Measurements from ENCODE around the gene AFMID.
A peak's percentile ranks its signal among the peaks of the same experiment; 100 is the strongest.

AFMID gene

DNA sequence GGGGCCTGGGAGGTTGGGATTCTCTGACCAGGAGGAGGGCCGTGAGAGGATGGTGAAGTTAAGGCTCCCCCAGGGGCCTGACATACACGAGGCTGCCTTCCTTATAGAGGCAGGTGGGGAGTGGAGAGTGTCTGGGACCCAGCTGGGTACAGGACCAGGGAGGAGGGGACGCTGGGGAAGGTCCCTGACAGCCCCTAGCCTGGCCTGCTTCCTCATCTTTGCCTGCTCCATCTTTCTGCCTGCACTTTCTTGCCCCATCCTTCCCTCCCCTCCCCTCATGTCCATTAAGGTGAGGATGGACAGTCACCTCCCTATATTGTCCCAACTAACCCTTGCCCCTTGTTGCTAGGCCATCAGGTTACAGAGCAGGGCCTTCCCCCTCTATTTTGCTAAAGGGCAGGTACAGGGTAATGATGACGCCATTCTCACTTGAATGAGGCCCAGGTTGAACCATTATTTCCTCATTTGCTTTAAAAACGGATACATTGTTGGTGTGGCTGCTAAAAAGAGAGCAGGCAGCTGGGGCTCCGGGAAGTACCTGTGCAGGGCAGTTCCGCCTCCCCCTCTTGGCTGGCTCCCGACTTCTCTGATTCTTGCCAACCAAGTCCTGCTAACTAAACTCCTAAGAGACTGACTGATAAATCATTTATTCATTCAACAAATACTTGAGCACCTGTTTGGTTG, 39.7 kb upstream of the AFMID start:
- TF ChIP-seq, protein P1, sequence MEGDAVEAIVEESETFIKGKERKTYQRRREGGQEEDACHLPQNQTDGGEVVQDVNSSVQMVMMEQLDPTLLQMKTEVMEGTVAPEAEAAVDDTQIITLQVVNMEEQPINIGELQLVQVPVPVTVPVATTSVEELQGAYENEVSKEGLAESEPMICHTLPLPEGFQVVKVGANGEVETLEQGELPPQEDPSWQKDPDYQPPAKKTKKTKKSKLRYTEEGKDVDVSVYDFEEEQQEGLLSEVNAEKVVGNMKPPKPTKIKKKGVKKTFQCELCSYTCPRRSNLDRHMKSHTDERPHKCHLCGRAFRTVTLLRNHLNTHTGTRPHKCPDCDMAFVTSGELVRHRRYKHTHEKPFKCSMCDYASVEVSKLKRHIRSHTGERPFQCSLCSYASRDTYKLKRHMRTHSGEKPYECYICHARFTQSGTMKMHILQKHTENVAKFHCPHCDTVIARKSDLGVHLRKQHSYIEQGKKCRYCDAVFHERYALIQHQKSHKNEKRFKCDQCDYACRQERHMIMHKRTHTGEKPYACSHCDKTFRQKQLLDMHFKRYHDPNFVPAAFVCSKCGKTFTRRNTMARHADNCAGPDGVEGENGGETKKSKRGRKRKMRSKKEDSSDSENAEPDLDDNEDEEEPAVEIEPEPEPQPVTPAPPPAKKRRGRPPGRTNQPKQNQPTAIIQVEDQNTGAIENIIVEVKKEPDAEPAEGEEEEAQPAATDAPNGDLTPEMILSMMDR (IDR thresholded peaks at IDR 0.05): no peak
- TF ChIP-seq ZFX (IDR thresholded peaks at IDR 0.05; ENCODE audit: borderline replicate concordance): no peak
- no peak overlapping the region for H3K27ac ChIP-seq

- no peak for TF ChIP-seq ZFX (IDR thresholded peaks at IDR 0.05; ENCODE audit: borderline replicate concordance)
- TF ChIP-seq, protein P1 (IDR thresholded peaks at IDR 0.05): no peak
- no peak overlapping the region for H3K27ac ChIP-seq
These were observed 38.7 kb upstream of the AFMID start for GRCh38 chr17:78148286-78149016.

- peak overlapping the region; percentile 86 for H3K27ac ChIP-seq
- TF ChIP-seq, protein P1 (IDR thresholded peaks at IDR 0.05): no peak
- no peak for TF ChIP-seq ZFX (IDR thresholded peaks at IDR 0.05; ENCODE audit: borderline replicate concordance)
These were observed 35.6 kb upstream of the AFMID start for GRCh38 chr17:78151514-78152008.

DNA sequence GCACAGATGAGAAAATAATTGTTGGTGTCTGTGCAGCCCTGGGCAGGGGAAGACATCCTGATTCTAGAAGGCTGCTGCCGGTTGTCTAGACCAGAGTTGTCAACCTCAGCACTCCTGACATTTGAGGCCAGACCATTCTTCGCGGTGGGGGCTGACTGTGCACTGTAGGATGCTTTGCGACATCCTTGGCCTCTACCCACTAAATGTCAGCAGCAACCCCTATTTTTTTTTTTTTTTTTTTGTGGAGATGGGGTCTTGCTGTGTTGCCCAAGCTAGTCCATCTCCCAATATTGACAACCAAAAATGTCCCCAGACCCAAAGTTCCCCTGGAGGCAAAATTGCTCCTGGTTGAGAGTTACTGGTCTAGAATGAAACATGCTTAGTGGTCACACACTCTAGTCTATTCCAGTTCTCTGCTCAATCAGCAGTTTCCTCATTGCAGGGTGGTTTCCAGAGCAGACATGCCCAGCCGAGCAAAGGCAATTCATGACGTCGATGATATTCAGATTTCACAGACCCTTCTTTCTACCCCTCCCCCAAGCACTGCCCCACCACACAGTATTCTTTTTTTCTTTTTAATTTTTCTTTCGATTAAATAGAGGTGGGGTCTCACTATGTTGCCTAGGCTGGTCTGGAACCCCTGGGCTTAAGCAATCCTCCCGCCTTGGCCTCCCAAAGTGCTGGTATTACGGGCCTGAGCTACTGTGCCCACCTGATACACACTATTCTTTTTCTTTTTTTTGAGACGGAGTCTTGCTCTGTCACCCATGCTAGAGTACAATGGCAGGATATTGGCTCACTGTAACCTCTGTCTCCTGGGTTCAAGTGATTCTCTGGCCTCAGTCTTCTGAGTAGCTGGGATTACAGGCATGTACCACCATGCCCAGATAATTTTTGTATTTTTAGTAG, 32.0 kb upstream of the AFMID start:
- no peak overlapping the region for H3K27ac ChIP-seq
- TF ChIP-seq ZFX (IDR thresholded peaks at IDR 0.05; ENCODE audit: borderline replicate concordance): no peak
- TF ChIP-seq, protein P1 (IDR thresholded peaks at IDR 0.05): no peak

DNA sequence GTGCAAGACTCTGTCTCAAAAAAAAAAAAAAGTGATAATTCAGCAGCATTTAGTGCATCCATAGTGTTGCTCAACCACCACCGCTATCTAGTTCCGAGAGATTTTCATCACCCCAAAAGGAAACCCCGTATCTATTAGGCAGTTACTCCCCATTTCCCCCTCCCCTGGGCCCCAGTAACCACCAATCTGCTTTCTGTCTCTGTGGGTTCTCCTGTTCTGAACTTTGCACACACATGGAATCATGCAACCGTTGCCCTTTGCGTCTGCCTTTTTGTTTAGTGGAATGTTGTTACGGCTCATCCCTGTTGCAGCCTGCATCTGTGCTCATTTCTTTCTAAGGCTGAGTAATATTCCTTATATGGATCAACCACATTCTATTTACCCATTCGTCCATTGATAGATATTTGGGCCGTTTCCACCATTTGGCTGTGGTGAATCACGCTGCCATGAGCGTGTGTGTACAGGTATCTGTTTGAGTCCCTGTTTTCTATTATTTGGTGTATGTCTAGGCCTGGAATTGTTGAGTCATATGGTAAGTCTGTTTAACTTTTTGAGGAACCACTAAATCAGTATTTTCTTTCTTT, 27.5 kb upstream of the AFMID start:
- H3K27ac ChIP-seq: no peak overlapping the region
- TF ChIP-seq ZFX (IDR thresholded peaks at IDR 0.05; ENCODE audit: borderline replicate concordance): no peak
- TF ChIP-seq, protein P1 (IDR thresholded peaks at IDR 0.05): no peak

GRCh38 chr17:78163881-78164747, 23.0 kb upstream of the AFMID start:
- TF ChIP-seq, protein P1 (IDR thresholded peaks at IDR 0.05): no peak
- TF ChIP-seq ZFX (IDR thresholded peaks at IDR 0.05; ENCODE audit: borderline replicate concordance): no peak
- H3K27ac ChIP-seq: no peak overlapping the region

Measured in 22Rv1 (cell line).